GM12873 (cell line): ENCODE data around the gene TLE2.

Source experiments
- TF ChIP-seq, protein P1 (sequence below): IDR thresholded peaks from 2 replicates; pipeline ENCODE4 v1.5.1; 2012; ENCODE audit warnings: low read depth, mild to moderate bottlenecking, moderate library complexity, low read length, control low read depth; ENCODE audit not compliant: insufficient read depth; ENCODE audit errors: missing control alignments

Gene TLE2

DNA sequence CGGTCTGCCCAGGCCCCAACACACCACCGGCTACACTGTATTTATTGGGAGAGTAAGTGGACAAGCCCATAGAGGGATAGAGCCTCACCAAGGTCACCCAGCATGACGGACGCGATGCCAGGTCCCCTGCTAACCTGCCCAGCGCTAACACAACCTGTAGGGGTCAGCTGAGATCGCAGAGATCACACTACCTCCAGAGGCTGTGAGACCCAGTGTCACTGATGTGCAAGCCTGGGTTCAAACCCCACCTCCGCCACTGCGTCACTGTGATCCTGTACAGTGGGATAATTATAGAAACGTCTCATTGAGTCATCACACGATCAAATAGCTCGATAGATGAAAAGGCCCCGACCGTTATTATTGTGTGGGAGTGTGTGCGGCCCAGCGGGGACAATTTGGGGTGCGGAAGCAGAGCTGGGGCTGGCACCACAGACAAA, 10.6 kb upstream of the TLE2 start:
- TF ChIP-seq, protein P1, sequence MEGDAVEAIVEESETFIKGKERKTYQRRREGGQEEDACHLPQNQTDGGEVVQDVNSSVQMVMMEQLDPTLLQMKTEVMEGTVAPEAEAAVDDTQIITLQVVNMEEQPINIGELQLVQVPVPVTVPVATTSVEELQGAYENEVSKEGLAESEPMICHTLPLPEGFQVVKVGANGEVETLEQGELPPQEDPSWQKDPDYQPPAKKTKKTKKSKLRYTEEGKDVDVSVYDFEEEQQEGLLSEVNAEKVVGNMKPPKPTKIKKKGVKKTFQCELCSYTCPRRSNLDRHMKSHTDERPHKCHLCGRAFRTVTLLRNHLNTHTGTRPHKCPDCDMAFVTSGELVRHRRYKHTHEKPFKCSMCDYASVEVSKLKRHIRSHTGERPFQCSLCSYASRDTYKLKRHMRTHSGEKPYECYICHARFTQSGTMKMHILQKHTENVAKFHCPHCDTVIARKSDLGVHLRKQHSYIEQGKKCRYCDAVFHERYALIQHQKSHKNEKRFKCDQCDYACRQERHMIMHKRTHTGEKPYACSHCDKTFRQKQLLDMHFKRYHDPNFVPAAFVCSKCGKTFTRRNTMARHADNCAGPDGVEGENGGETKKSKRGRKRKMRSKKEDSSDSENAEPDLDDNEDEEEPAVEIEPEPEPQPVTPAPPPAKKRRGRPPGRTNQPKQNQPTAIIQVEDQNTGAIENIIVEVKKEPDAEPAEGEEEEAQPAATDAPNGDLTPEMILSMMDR: no peak

DNA sequence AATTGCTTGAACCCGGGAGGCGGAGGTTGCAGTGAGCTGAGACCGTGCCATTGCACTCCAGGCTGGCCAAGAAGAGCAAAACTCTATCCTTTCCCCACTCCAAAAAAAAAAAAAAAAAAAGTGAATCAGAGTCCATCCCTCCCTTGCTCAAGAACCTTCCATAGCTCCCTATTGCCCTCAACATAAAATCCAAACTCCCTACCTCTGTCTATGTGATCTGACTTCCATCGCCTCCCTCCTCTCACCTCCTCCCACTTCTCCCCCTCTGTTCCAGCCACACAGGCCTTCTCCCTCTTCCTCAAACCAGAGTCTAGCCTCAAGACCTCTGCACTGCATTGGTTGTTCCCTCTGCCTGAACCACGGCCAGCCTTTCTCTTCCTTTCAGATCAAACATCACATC, 10.0 kb upstream of the TLE2 start:
- TF ChIP-seq, protein P1: no peak

DNA sequence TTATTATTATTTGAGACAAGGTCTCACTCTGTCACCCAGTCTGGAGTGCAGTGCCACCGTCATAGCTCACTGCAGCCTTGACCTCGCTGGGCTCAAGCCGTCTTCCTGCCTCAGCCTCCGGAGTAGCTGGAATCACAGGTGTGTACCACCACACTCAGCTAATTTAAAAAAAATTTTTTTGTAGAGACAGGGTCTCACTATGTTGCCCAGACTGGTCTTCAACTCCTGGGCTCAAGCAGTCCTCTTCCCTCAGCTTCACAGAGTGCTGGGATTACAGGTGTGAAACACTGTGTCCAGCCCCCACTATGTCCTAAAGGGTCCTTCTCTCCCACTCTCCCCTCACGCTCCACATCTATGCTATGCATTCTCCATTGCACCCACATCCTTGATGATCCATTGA, 9.1 kb upstream of the TLE2 start:
- TF ChIP-seq, protein P1: no peak

DNA sequence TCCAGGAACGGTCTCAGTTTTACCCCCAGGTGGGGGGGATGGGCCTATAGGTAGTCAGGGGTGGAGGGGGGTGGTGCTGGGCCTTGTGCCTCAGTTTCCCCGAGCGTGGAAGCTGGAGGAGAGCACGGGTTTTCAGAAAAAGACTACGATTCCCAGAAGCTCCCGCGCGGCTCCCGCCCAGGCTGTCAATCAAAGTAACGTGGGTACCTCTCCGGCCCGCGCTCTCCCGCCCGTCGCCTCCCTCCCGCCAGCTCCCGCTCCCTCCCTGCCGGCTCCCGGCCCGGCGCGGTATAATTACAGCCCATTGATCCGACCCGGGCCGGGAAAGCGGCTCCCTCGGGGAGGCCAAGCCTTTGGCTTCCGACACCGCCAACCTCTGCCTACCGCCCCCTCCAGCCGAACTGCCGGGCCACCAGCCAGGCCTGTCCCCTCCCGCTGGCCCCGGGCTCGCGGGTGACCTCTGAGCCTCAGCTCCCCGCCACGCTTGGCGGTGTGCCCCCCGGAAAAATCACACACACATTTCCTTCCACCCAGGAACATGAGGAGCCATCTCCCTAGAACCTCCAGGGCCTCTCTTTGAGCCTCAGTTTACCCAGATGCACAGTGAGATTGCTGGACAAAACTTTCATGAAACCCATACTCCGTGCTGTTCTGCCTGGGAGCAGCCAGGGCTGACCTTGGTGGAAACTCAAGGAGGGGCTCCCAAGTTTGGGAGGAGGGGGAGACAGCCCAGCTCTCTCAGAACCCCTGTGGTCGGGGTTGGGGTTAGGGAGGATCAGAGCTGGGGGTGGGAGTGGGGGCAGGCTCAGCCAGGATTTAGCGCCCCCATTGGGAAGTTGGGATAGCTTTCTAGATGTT, 7.3 kb upstream of the TLE2 start:
- TF ChIP-seq, protein P1: no peak

DNA sequence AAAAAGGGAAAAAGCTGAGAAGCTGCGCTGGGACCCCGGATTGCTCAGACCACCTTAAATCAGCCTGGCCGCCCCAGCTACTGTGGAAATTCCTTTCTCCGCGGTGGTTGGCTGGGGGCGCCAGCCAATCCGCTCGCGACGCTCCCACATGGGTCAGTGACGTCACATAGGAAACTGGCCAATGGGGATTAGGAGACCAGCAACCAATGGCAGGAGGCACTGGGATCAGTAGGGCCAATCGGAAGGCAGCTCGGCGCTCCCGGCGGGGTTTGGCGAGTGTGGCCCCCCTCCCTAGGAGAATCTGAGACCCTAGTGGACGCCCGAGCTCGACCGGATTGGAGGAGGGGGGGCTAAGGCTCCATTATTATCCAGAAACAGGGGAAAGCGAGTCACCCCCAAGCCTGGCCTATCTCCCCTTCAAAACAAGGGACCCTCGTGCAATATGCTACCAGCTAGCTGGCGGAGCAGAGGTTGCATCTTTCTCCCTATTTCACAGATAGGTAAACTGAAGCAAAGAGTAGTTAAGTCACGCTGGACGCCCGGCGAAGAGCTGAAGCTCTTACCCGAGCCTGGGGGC, 6.5 kb upstream of the TLE2 start:
- TF ChIP-seq, protein P1: no peak

DNA sequence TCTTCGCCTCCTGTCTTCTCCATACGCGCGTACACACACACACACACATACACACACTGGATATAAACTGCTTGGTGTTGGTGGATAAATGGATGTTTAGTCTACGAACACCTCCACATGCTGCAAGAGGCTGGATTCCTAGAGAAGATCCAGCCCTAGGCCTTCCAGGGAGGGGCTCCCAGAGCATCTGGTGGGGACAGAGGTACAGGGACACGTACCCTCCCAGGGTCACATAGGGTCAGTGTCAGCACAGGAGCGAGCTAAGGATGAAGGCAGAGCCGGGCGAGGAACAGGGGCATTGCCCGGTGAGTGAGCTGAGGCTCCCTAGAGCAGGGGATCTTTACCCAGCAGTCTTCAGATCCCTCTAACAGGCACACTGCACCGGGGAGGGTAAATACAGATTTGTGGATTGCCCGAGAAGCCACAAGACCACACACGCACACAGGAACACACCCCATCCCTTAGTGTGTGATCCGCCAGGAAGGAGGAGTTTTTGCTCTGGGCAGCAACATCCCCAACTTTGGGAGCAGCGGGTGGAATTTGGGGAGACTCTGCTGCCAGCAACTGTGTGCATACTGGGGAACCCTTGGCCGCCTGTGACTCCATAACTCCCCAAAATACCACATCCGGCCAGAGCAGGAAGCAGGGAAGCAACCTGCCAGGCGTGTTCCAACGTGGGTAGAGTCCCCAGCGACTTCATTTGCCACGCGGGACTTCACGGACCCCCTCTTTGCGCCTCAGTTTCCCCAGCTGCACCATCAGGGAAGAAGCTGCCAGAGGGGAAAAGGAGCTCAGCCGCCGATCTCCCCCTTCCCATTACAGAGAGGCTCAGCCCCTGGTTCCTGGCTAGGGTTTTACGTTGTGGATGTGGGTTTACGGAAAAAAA, 5.8 kb upstream of the TLE2 start:
- TF ChIP-seq, protein P1: no peak

DNA sequence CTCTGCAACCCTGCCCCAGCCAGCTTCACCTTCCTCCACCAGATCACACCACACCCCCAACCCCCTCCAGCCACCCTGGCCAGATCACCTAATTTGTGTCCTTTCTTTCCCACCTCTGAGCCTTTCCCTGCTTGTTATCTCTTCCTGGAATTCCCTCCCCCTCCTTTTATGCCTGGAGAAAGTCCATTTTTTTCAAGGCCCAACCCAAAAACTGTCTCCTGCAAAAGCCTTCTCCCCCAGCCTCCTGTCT, 5.3 kb upstream of the TLE2 start:
- TF ChIP-seq, protein P1: no peak
